HEK293 (cell line): ENCODE results near the gene B9D1.

ENCODE experiments used
- CTCF ChIA-PET: fragments of 350-600 bp; formaldehyde crosslinking; extraction: SDS; loops from one replicate; lab custom pipeline; 2021; ENCODE audit warnings: antibody characterized with exemption; lab: Yijun Ruan, JAX
- POLR2A ChIA-PET: fragments of 300-600 bp; formaldehyde crosslinking; extraction: SDS; loops from one replicate; lab custom pipeline; 2020; ENCODE audit warnings: antibody characterized with exemption, inconsistent platforms; lab: Yijun Ruan, JAX
- H3K27ac ChIP-seq: fragments of 200-500 bp; sonication (Bioruptor generic); 2 replicates; pipeline ENCODE4 v1.5.1; 2014; ENCODE audit warnings: low read depth, low read length, control low read depth, inconsistent platforms; ENCODE audit errors: extremely low read depth
- H3K36me3 ChIP-seq, 2 experiments: fragments of 200-500 bp in 1 of 2; sonication (Bioruptor generic) in 1 of 2; 1 replicate in 1 of 2; 2 replicates in 1 of 2; pipeline ENCODE4 v1.5.1; 2014 to 2017; ENCODE audit warnings: inconsistent platforms in 2 of 2, low read length in 2 of 2; ENCODE audit not compliant: control insufficient read depth in 2 of 2, insufficient read depth in 1 of 2
- H3K4me1 ChIP-seq: fragments of 200-500 bp; sonication (Bioruptor generic); 2 replicates; pipeline ENCODE4 v1.5.1; 2014; ENCODE audit warnings: mild to moderate bottlenecking, low read length, inconsistent platforms; ENCODE audit not compliant: control insufficient read depth, insufficient read depth
- H3K4me3 ChIP-seq: 2 replicates; pipeline ENCODE4 v1.5.1; 2011; ENCODE audit warnings: low read depth, mild to moderate bottlenecking, control low read depth, low read length, moderate library complexity
- H3K9me3 ChIP-seq: fragments of 200-500 bp; sonication (Bioruptor generic); 2 replicates; pipeline ENCODE4 v1.5.1; 2014; ENCODE audit warnings: low read depth, low read length, inconsistent platforms; ENCODE audit not compliant: control insufficient read depth, insufficient read depth
- GLI4 ChIP-seq: fragments of 450-650 bp; formaldehyde crosslinking; IDR thresholded peaks from 2 replicates; pipeline ENCODE4 v1.5.1; 2016; ENCODE audit warnings: missing biosample characterization, missing genetic modification characterization
- GLIS2 ChIP-seq: fragments of 450-650 bp; formaldehyde crosslinking; IDR thresholded peaks from 2 replicates; pipeline ENCODE4 v1.5.1; 2016; ENCODE audit warnings: missing biosample characterization, missing genetic modification characterization
- KLF1 ChIP-seq: fragments of 450-650 bp; formaldehyde crosslinking; IDR thresholded peaks from 2 replicates; pipeline ENCODE4 v1.5.1; 2016; ENCODE audit warnings: missing biosample characterization, missing genetic modification characterization
- SCRT2 ChIP-seq: fragments of 450-650 bp; formaldehyde crosslinking; IDR thresholded peaks from 2 replicates; pipeline ENCODE4 v1.5.1; 2016; ENCODE audit warnings: missing biosample characterization, missing genetic modification characterization
- SP2 ChIP-seq: fragments of 450-650 bp; formaldehyde crosslinking; IDR thresholded peaks from 2 replicates; pipeline ENCODE4 v1.5.1; 2016; ENCODE audit warnings: missing biosample characterization, missing genetic modification characterization
- SP3 ChIP-seq: fragments of 450-650 bp; formaldehyde crosslinking; IDR thresholded peaks from 2 replicates; pipeline ENCODE4 v1.5.1; 2016; ENCODE audit warnings: missing biosample characterization, missing genetic modification characterization
- ZBTB20 ChIP-seq: fragments of 450-650 bp; formaldehyde crosslinking; IDR thresholded peaks from 2 replicates; pipeline ENCODE4 v1.5.1; 2016; ENCODE audit warnings: missing biosample characterization, missing genetic modification characterization
- ZBTB7A ChIP-seq: fragments of 450-650 bp; formaldehyde crosslinking; IDR thresholded peaks from 2 replicates; pipeline ENCODE4 v1.5.1; 2016; ENCODE audit warnings: low read depth, missing biosample characterization, missing genetic modification characterization
- ZEB2 ChIP-seq: fragments of 450-650 bp; formaldehyde crosslinking; IDR thresholded peaks from 2 replicates; pipeline ENCODE4 v1.5.1; 2016; ENCODE audit warnings: missing biosample characterization, missing genetic modification characterization
- ZNF10 ChIP-seq: fragments of 450-650 bp; formaldehyde crosslinking; IDR thresholded peaks from 2 replicates; pipeline ENCODE4 v1.5.1; 2017; ENCODE audit warnings: missing biosample characterization, missing genetic modification characterization
- ZNF121 ChIP-seq: fragments of 450-650 bp; formaldehyde crosslinking; IDR thresholded peaks from 2 replicates; pipeline ENCODE4 v1.5.1; 2016; ENCODE audit warnings: missing biosample characterization, missing genetic modification characterization
- ZNF138 ChIP-seq: fragments of 450-650 bp; formaldehyde crosslinking; IDR thresholded peaks from 2 replicates; pipeline ENCODE4 v1.5.1; 2016; ENCODE audit warnings: missing biosample characterization, missing genetic modification characterization, borderline replicate concordance
- ZNF214 ChIP-seq: fragments of 450-650 bp; formaldehyde crosslinking; IDR thresholded peaks from 2 replicates; pipeline ENCODE4 v1.5.1; 2017; ENCODE audit warnings: missing biosample characterization, mild to moderate bottlenecking, missing genetic modification characterization, borderline replicate concordance
- ZNF311 ChIP-seq: fragments of 450-650 bp; formaldehyde crosslinking; IDR thresholded peaks from 2 replicates; pipeline ENCODE4 v1.5.1; 2017; ENCODE audit warnings: missing biosample characterization, missing genetic modification characterization, borderline replicate concordance
- ZNF335 ChIP-seq: fragments of 450-650 bp; formaldehyde crosslinking; conservative IDR thresholded peaks from 2 replicates; pipeline ENCODE4 v1.5.1; 2016; ENCODE audit warnings: missing biosample characterization, missing genetic modification characterization
- ZNF394 ChIP-seq: fragments of 450-650 bp; formaldehyde crosslinking; IDR thresholded peaks from 2 replicates; pipeline ENCODE4 v1.5.1; 2016; ENCODE audit warnings: missing biosample characterization, missing genetic modification characterization, mild to moderate bottlenecking, moderate library complexity, borderline replicate concordance
- ZNF514 ChIP-seq: fragments of 450-650 bp; formaldehyde crosslinking; IDR thresholded peaks from 2 replicates; pipeline ENCODE4 v1.5.1; 2016; ENCODE audit warnings: missing biosample characterization, missing genetic modification characterization
- ZNF521 ChIP-seq: fragments of 450-650 bp; formaldehyde crosslinking; IDR thresholded peaks from 2 replicates; pipeline ENCODE4 v1.5.1; 2017; ENCODE audit warnings: missing biosample characterization, mild to moderate bottlenecking, missing genetic modification characterization
- ZNF530 ChIP-seq: fragments of 450-650 bp; formaldehyde crosslinking; IDR thresholded peaks from 2 replicates; pipeline ENCODE4 v1.5.1; 2016; ENCODE audit warnings: low read depth, missing biosample characterization, missing genetic modification characterization
- ZNF549 ChIP-seq: fragments of 450-650 bp; IDR thresholded peaks from 2 replicates; pipeline ENCODE4 v1.5.1; 2018; ENCODE audit warnings: missing biosample characterization, missing genetic modification characterization, mild to moderate bottlenecking, inconsistent platforms, moderate library complexity
- ZNF610 ChIP-seq: fragments of 450-650 bp; formaldehyde crosslinking; IDR thresholded peaks from 2 replicates; pipeline ENCODE4 v1.5.1; 2016; ENCODE audit warnings: missing biosample characterization, missing genetic modification characterization, borderline replicate concordance
- ZNF658 ChIP-seq: fragments of 450-650 bp; formaldehyde crosslinking; IDR thresholded peaks from 2 replicates; pipeline ENCODE4; 2016; ENCODE audit warnings: missing biosample characterization, missing genetic modification characterization
- ZNF76 ChIP-seq: fragments of 450-650 bp; formaldehyde crosslinking; IDR thresholded peaks from 2 replicates; pipeline ENCODE4; 2016; ENCODE audit warnings: low read depth, missing biosample characterization, missing genetic modification characterization, borderline replicate concordance
- ZNF768 ChIP-seq: fragments of 450-650 bp; formaldehyde crosslinking; IDR thresholded peaks from 2 replicates; pipeline ENCODE4 v1.5.1; 2018; ENCODE audit warnings: missing biosample characterization, mild to moderate bottlenecking, missing genetic modification characterization
- ZNF792 ChIP-seq: fragments of 450-650 bp; formaldehyde crosslinking; IDR thresholded peaks from 2 replicates; pipeline ENCODE4 v1.5.1; 2016; ENCODE audit warnings: missing biosample characterization, missing genetic modification characterization
- ZNF830 ChIP-seq: fragments of 450-650 bp; IDR thresholded peaks from 2 replicates; pipeline ENCODE4 v1.5.0; 2018; ENCODE audit warnings: missing biosample characterization, missing genetic modification characterization, low read depth, mild to moderate bottlenecking, moderate library complexity
- ZNF837 ChIP-seq: fragments of 450-650 bp; formaldehyde crosslinking; IDR thresholded peaks from 2 replicates; pipeline ENCODE4 v1.5.1; 2016; ENCODE audit warnings: missing biosample characterization, missing genetic modification characterization
- TF ChIP-seq, protein P1 (sequence below): fragments of 450-650 bp; formaldehyde crosslinking; IDR thresholded peaks from 2 replicates; pipeline ENCODE4 v1.5.1; 2016; ENCODE audit warnings: missing biosample characterization, missing genetic modification characterization
- TF ChIP-seq, protein P2 (sequence below): fragments of 450-650 bp; formaldehyde crosslinking; optimal IDR thresholded peaks from 2 replicates; pipeline ENCODE3; 2016; ENCODE audit warnings: missing biosample characterization, mild to moderate bottlenecking, missing genetic modification characterization
- TF ChIP-seq, protein P3 (sequence below): fragments of 450-650 bp; formaldehyde crosslinking; conservative IDR thresholded peaks from 2 replicates; pipeline ENCODE4 v1.5.1; 2016; ENCODE audit warnings: low read depth, missing biosample characterization, missing genetic modification characterization

Gene B9D1

DNA sequence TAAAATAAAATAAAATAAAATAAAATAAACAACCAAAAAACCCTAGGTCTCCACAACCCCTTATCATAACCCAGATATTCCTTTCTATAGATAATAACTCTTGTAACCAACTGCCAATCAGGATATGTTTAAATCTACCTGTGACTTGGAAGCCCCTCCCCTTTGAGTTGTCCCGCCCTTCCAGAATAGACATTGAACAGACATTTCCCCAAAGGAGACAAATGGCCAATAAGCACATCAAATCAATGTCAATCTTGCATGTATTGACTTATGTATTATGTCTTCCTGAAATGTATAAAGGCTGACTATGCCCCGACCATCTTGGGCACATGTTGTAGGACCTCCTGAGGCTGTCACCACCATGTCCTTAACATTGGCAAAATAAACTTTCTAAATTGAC lies 14.3 kb upstream of the B9D1 start:
- CTCF ChIA-PET: interaction anchor here (3.9 kb wide), 1 partner anchor 14 kb away, joined by 33 read pairs; the partner anchor contains the start of gene B9D1
- POLR2A ChIA-PET: interaction anchor here (1.0 to 2.5 kb wide), 14 partner anchors 11 to 519 kb away, joined by 3 to 57 read pairs (median 8); partner anchors contain the start of genes ALDH3A2, B9D1 and MFAP4
- peak; percentile 42; the same call in 1 of the 2 replicates for TF ChIP-seq SCRT2 (tag by site-specific recombination)
- peak; percentile 72 for TF ChIP-seq SP2 (tag by site-specific recombination)
- TF ChIP-seq ZNF335 (tag by site-specific recombination): peak; percentile 56
- TF ChIP-seq KLF1 (tag by site-specific recombination): no peak
- H3K9me3 ChIP-seq: no peaks in the 10 kb centered on the region
- H3K27ac ChIP-seq: peak overlapping the region; percentile 72
- peak overlapping the region; percentile 80 for H3K4me3 ChIP-seq
- peaks cover 8% of the 10 kb centered on the region for H3K4me1 ChIP-seq
- H3K36me3 ChIP-seq: peaks cover 18 to 27% of the 10 kb centered on the region in 2 experiments; a peak in 2 of 3 replicates

DNA sequence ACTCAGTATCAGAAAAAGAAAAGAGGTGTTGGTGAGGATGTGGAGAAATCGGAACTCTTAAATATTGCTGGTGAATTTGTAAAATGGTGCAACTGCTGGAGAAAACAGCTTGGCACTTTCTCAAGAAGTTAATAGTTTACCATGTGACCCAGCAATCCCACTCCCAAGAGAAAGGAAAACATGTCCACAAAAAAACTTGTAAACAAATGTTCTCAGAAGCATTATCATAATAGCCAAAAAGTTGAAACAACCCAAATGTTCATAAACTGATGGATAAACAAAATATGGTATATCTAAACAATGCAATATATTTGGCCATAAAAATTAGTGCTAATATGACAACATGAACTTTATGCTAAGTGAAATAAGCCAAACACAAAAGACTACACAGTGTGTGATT lies 13.2 kb upstream of the B9D1 start:
- CTCF ChIA-PET: interaction anchor here (2.7 kb wide), 1 partner anchor 13 kb away, joined by 20 read pairs; the partner anchor contains the start of gene B9D1
- H3K4me3 ChIP-seq: no peak overlapping the region
- H3K36me3 ChIP-seq: peaks cover 14 to 17% of the 10 kb centered on the region in 2 experiments; a peak in 2 of 3 replicates

DNA sequence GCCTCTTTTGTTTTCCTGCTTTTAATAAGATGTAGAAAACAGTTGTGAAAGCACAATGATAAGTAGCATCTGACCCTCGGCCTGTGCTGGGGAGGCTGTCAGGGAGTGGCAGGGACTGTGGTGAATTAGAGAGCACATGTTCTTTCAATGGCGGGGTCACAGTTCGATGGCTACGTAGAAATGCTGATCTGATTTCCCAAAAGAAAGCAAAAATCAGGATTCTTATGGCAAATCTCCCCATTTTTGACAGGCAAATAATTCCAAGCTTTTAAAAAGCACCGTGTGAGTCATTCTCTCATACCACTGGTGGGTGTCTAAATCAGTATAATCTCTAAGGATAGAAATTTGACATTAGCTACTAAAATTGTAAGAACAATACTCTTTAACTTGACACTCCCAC lies 11.6 kb upstream of the B9D1 start:
- Histone ChIP-seq H3K36me3 (peaks cover 0 to under 1% of the 10 kb centered on the region in 2 experiments; a peak in 2 of 3 replicates), H3K9me3 (no peaks in the 10 kb centered on the region), H3K4me3 (no peak overlapping the region), H3K27ac (no peak overlapping the region), H3K4me1 (peaks cover 7% of the 10 kb centered on the region)
- CTCF ChIA-PET: interaction anchor here (1.6 to 2.7 kb wide), 2 partner anchors 12 to 76 kb away, joined by 4 to 20 read pairs; partner anchors contain the start of gene B9D1
- POLR2A ChIA-PET: no interaction called here
- TF ChIP-seq ZNF530 (tag by site-specific recombination) (no peak), ZNF658 (tag by site-specific recombination) (no peak), ZNF311 (tag by site-specific recombination) (no peak), ZEB2 (tag by site-specific recombination) (no peak), ZNF792 (tag by site-specific recombination) (no peak), ZNF394 (no peak), GLIS2 (tag by site-specific recombination) (no peak), ZNF830 (tag by site-specific recombination) (no peak), ZNF610 (tag by site-specific recombination) (no peak), ZNF121 (no peak)
- TF ChIP-seq, protein P1, sequence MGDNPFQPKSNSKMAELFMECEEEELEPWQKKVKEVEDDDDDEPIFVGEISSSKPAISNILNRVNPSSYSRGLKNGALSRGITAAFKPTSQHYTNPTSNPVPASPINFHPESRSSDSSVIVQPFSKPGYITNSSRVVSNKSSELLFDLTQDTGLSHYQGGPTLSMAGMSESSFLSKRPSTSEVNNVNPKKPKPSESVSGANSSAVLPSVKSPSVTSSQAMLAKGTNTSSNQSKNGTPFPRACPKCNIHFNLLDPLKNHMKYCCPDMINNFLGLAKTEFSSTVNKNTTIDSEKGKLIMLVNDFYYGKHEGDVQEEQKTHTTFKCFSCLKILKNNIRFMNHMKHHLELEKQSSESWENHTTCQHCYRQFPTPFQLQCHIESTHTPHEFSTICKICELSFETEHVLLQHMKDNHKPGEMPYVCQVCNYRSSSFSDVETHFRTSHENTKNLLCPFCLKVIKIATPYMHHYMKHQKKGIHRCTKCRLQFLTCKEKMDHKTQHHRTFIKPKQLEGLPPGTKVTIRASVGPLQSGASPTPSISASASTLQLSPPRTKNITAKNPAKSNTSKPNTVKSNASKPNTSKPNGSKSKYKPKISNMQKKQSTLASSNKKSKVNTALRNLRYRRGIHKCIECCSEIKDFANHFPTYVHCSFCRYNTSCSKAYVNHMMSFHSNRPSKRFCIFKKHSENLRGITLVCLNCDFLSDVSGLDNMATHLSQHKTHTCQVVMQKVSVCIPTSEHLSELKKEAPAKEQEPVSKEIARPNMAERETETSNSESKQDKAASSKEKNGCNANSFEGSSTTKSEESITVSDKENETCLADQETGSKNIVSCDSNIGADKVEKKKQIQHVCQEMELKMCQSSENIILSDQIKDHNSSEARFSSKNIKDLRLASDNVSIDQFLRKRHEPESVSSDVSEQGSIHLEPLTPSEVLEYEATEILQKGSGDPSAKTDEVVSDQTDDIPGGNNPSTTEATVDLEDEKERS (tag by site-specific recombination): no peak

More for the DNA sequence above, 13.2 kb upstream of the B9D1 start:
- no peak for TF ChIP-seq ZBTB20 (tag by site-specific recombination)
- TF ChIP-seq ZNF76 (tag by site-specific recombination): no peak
- no peak for TF ChIP-seq ZNF549 (tag by site-specific recombination)
- no peak for TF ChIP-seq ZNF514 (tag by site-specific recombination)
- TF ChIP-seq ZNF610 (tag by site-specific recombination): no peak
- no peak for TF ChIP-seq ZNF138 (tag by site-specific recombination)
- no peak for TF ChIP-seq ZNF214 (tag by site-specific recombination)
- no peak for TF ChIP-seq ZNF837 (tag by site-specific recombination)
- TF ChIP-seq KLF1 (tag by site-specific recombination): no peak
- TF ChIP-seq, protein P2, sequence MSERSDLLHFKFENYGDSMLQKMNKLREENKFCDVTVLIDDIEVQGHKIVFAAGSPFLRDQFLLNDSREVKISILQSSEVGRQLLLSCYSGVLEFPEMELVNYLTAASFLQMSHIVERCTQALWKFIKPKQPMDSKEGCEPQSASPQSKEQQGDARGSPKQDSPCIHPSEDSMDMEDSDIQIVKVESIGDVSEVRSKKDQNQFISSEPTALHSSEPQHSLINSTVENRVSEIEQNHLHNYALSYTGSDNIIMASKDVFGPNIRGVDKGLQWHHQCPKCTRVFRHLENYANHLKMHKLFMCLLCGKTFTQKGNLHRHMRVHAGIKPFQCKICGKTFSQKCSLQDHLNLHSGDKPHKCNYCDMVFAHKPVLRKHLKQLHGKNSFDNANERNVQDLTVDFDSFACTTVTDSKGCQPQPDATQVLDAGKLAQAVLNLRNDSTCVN: no peak
- TF ChIP-seq ZNF768 (tag by site-specific recombination): no peak
- TF ChIP-seq, protein P3, sequence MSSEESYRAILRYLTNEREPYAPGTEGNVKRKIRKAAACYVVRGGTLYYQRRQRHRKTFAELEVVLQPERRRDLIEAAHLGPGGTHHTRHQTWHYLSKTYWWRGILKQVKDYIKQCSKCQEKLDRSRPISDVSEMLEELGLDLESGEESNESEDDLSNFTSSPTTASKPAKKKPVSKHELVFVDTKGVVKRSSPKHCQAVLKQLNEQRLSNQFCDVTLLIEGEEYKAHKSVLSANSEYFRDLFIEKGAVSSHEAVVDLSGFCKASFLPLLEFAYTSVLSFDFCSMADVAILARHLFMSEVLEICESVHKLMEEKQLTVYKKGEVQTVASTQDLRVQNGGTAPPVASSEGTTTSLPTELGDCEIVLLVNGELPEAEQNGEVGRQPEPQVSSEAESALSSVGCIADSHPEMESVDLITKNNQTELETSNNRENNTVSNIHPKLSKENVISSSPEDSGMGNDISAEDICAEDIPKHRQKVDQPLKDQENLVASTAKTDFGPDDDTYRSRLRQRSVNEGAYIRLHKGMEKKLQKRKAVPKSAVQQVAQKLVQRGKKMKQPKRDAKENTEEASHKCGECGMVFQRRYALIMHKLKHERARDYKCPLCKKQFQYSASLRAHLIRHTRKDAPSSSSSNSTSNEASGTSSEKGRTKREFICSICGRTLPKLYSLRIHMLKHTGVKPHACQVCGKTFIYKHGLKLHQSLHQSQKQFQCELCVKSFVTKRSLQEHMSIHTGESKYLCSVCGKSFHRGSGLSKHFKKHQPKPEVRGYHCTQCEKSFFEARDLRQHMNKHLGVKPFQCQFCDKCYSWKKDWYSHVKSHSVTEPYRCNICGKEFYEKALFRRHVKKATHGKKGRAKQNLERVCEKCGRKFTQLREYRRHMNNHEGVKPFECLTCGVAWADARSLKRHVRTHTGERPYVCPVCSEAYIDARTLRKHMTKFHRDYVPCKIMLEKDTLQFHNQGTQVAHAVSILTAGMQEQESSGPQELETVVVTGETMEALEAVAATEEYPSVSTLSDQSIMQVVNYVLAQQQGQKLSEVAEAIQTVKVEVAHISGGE (tag by site-specific recombination): no peak
- no peak for TF ChIP-seq ZNF521 (tag by site-specific recombination)
- TF ChIP-seq GLI4: no peak
- no peak for TF ChIP-seq SP3
- TF ChIP-seq ZNF10 (tag by site-specific recombination): no peak
- TF ChIP-seq ZBTB7A (tag by site-specific recombination): no peak
- Histone ChIP-seq H3K4me1 (peaks cover 8% of the 10 kb centered on the region), H3K9me3 (no peaks in the 10 kb centered on the region), H3K27ac (no peak overlapping the region)
- POLR2A ChIA-PET: interaction anchor here (1.2 kb wide), 1 partner anchor 13 kb away, joined by 3 read pairs; no protein-coding TSS in a partner anchor
